ENCODE data around the gene SPATA12. TPM values are rescaled to one million over a fixed set of nuclear protein-coding genes. Genes with fewer than 3 reads are reported as not detected.
"Not testable (repeated sequence)": the region's sequence is repeated elsewhere in the genome, so short reads cannot be mapped to it uniquely, and the experiment has no call there.

Gene SPATA12
- total RNA-seq, 2 donors from 2014 or later, result not detected

GRCh38 chr3:57074135-57074534 is 13.7 kb downstream of the SPATA12 start:
- ATAC-seq, result no peak
- Mint-ChIP-seq H3K9me3 (no peaks in the 10 kb centered on the region), H3K27ac (no peak overlapping the region), H3K36me3 (no peaks in the 10 kb centered on the region)
- no peak for DNase-seq (ENCODE audit: low spot score in 2 of 2)

GRCh38 chr3:57076422-57076951 is 16.0 kb downstream of the SPATA12 start:
- Mint-ChIP-seq H3K36me3 (no peaks in the 10 kb centered on the region), H3K27ac (no peak overlapping the region), H3K9me3 (no peaks in the 10 kb centered on the region)
- no peak for ATAC-seq
- no peak for DNase-seq (ENCODE audit: low spot score in 2 of 2)

- DNase-seq (ENCODE audit: low spot score in 2 of 2) (no peak), ATAC-seq (no peak)
- H3K27ac Mint-ChIP-seq, result no peak overlapping the region
- no peaks in the 10 kb centered on the region for H3K36me3 Mint-ChIP-seq
- no peaks in the 10 kb centered on the region for H3K9me3 Mint-ChIP-seq
Observed at GRCh38 chr3:57077630-57078343, 17.3 kb downstream of the SPATA12 start.

- ATAC-seq (peak; percentile 44 to 59), DNase-seq (ENCODE audit: low spot score in 2 of 2) (peak in 1 of 2 donors; percentile 11)
- H3K27ac Mint-ChIP-seq, result no peak overlapping the region
- H3K9me3 Mint-ChIP-seq, result no peaks in the 10 kb centered on the region
- no peaks in the 10 kb centered on the region for H3K36me3 Mint-ChIP-seq
Observed at GRCh38 chr3:57078344-57078634, 17.8 kb downstream of the SPATA12 start.

GRCh38 chr3:57078635-57079473 is 18.4 kb downstream of the SPATA12 start:
- ATAC-seq (peak; percentile 51 to 58), DNase-seq (ENCODE audit: low spot score in 2 of 2) (peak in 1 of 2 donors; percentile 27)
- Mint-ChIP-seq H3K9me3 (no peaks in the 10 kb centered on the region), H3K36me3 (no peaks in the 10 kb centered on the region), H3K27ac (no peak overlapping the region)

- DNase-seq (ENCODE audit: low spot score in 2 of 2) (no peak), ATAC-seq (no peak)
- Mint-ChIP-seq H3K27ac (no peak overlapping the region), H3K9me3 (no peaks in the 10 kb centered on the region), H3K36me3 (no peaks in the 10 kb centered on the region)
Observed at GRCh38 chr3:57079474-57079831, 19.0 kb downstream of the SPATA12 start.

GRCh38 chr3:57080171-57080570 is 19.7 kb downstream of the SPATA12 start:
- DNase-seq (ENCODE audit: low spot score in 2 of 2) (no peak), ATAC-seq (no peak)
- Mint-ChIP-seq H3K27ac (no peak overlapping the region), H3K9me3 (no peaks in the 10 kb centered on the region), H3K36me3 (no peaks in the 10 kb centered on the region)

GRCh38 chr3:57081173-57081572 is 20.7 kb downstream of the SPATA12 start:
- ATAC-seq (no peak), DNase-seq (ENCODE audit: low spot score in 2 of 2) (no peak)
- H3K9me3 Mint-ChIP-seq, result no peaks in the 10 kb centered on the region
- no peak overlapping the region for H3K27ac Mint-ChIP-seq
- H3K36me3 Mint-ChIP-seq, result no peaks in the 10 kb centered on the region

- Mint-ChIP-seq H3K36me3 (no peaks in the 10 kb centered on the region), H3K9me3 (no peaks in the 10 kb centered on the region), H3K27ac (no peak overlapping the region)
- DNase-seq (ENCODE audit: low spot score in 2 of 2), result no peak
- no peak for ATAC-seq
Observed at GRCh38 chr3:57082481-57082880, 22.0 kb downstream of the SPATA12 start.

GRCh38 chr3:57083266-57083995 is 23.0 kb downstream of the SPATA12 start:
- DNase-seq (ENCODE audit: low spot score in 2 of 2); H3K9me3 Mint-ChIP-seq; ATAC-seq; H3K27ac Mint-ChIP-seq; H3K36me3 Mint-ChIP-seq: not testable (repeated sequence)

- H3K9me3 Mint-ChIP-seq, result no peaks in the 10 kb centered on the region
- DNase-seq (ENCODE audit: low spot score in 2 of 2) (no peak), ATAC-seq (no peak)
- no peak overlapping the region for H3K27ac Mint-ChIP-seq
- H3K36me3 Mint-ChIP-seq, result no peaks in the 10 kb centered on the region
Observed at GRCh38 chr3:57085211-57085610, 24.7 kb downstream of the SPATA12 start.

- Mint-ChIP-seq H3K9me3 (no peaks in the 10 kb centered on the region), H3K36me3 (no peaks in the 10 kb centered on the region), H3K27ac (no peak overlapping the region)
- no peak for DNase-seq (ENCODE audit: low spot score in 2 of 2)
- ATAC-seq, result no peak
Observed at GRCh38 chr3:57086201-57086600, 25.7 kb downstream of the SPATA12 start.

- H3K27ac Mint-ChIP-seq, result no peak overlapping the region
- DNase-seq (ENCODE audit: low spot score in 2 of 2), result no peak
- no peaks in the 10 kb centered on the region for H3K36me3 Mint-ChIP-seq
- no peaks in the 10 kb centered on the region for H3K9me3 Mint-ChIP-seq
- no peak for ATAC-seq
Observed at GRCh38 chr3:57087361-57088092, 27.1 kb downstream of the SPATA12 start.

GRCh38 chr3:57088503-57088902 is 28.0 kb downstream of the SPATA12 start:
- no peak for ATAC-seq
- no peak overlapping the region for H3K27ac Mint-ChIP-seq
- H3K36me3 Mint-ChIP-seq, result no peaks in the 10 kb centered on the region
- no peaks in the 10 kb centered on the region for H3K9me3 Mint-ChIP-seq
- DNase-seq (ENCODE audit: low spot score in 2 of 2), result no peak

- ATAC-seq, result no peak
Observed at GRCh38 chr3:57089043-57089442, 28.6 kb downstream of the SPATA12 start.

GRCh38 chr3:57091521-57092273 is 31.2 kb downstream of the SPATA12 start:
- no peak overlapping the region for H3K27ac Mint-ChIP-seq
- H3K9me3 Mint-ChIP-seq, result no peaks in the 10 kb centered on the region
- DNase-seq (ENCODE audit: low spot score in 2 of 2) (no peak), ATAC-seq (no peak)
- H3K36me3 Mint-ChIP-seq, result no peaks in the 10 kb centered on the region

More at GRCh38 chr3:57089043-57089442, 28.6 kb downstream of the SPATA12 start:
- H3K9me3 Mint-ChIP-seq, result no peaks in the 10 kb centered on the region
- H3K27ac Mint-ChIP-seq, result no peak overlapping the region
- H3K36me3 Mint-ChIP-seq, result no peaks in the 10 kb centered on the region
- DNase-seq (ENCODE audit: low spot score in 2 of 2), result no peak

Measured in activated naive CD4-positive, alpha-beta T cell treated with anti-CD3 and anti-CD28 coated beads, Interleukin-2, amount 50 U/mL, for 72 hours (primary cell).